Stimulated activated CD8-positive, alpha-beta memory T cell treated with anti-CD3 and anti-CD28 coated beads, Interleukin-15, amount 100 ng/mL, for 4 hours (primary cell): ENCODE results near the gene ZNF556.

Experiments
- DNase-seq, 2 donors: peaks; one replicate each; pipeline ENCODE4 v3.0.0-alpha.2; 2020; ENCODE audit warnings: low read depth in 2 of 2

Gene ZNF556

DNA sequence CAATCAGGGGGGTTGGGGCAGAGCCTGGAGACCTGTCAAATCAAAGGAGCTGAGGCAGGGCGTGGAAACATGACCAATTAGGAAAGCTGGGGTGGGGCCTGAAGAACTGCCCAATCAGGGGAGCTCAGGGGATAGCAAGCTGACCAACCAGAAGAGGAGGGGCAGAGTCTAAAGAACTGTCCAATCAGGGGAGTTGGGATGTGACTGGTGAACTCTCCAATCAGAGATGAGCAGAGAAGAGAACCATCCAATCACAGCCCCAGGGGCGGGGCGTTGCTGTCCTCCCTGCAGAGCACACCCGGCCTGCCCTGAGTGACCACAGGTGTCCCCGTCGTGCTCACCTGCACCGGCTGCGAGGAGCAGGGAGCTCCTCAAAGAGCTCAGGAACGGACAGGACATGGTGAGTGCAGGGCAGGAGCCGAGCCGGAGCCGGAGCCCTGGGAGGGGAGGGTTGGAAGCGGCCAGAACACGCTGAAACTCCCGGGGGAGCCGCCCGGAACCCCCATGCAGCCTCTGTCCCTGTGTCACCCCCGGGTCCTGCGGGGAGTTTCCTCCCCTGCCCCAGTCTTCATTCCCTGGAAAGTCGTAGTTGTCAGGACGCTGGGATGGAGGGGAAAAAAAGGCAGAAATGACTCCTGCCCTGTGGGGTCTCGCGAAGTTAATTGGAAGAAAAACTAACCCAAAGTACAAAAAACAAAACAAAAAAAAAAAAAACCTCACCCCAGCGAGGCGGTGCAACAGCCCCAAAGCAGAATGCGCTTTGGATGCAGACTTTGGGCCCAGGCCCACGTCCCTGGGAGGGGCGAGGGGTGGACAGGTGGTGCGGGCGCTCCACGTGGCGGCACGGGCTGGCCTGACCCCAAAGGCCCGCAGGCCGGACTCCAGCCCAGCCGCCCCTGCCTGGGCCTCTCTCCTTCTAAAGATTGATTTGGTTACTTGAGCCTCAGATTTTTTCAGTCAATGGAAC is at the start of gene ZNF556:
TSS of gene ZNF556 (plus strand) at position 311 of the 967 bp plus-strand sequence. CDS start at position 398, 87 bp downstream.
- no peak for DNase-seq

DNA sequence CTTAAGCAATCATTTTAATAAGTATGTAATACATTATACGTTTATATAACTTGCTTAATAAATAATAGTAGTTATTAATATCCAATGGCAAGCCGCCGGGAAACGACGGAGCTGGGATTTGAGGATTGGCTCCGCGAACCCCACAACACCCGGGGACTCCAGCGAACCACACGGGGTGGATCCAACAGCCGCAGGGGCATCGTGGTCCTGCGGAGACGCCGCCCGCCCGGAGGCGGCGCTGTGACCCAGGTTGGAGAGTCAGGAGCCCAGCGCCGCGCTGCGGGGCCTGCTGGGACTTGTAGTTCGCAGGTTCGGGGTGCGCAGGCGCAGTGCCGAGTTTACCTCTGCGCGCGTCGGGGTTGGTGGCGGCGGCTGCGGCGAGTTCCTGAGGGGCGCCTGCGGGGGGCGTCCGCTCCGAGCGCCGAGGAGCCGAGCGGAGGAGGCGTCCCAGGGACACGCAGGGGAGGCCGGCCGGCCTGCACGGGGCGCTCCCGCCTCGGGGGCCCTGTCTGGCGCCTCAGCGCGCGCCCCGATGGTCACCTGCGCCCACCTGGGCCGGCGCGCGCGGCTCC is 47.5 kb upstream of the ZNF556 start, which contains the start of gene ZNF554:
TSS of gene ZNF554 (plus strand) at position 329 of the 572 bp plus-strand sequence. CDS start at position 533, 204 bp downstream.
- peak; percentile 93 to 94 for DNase-seq

DNA sequence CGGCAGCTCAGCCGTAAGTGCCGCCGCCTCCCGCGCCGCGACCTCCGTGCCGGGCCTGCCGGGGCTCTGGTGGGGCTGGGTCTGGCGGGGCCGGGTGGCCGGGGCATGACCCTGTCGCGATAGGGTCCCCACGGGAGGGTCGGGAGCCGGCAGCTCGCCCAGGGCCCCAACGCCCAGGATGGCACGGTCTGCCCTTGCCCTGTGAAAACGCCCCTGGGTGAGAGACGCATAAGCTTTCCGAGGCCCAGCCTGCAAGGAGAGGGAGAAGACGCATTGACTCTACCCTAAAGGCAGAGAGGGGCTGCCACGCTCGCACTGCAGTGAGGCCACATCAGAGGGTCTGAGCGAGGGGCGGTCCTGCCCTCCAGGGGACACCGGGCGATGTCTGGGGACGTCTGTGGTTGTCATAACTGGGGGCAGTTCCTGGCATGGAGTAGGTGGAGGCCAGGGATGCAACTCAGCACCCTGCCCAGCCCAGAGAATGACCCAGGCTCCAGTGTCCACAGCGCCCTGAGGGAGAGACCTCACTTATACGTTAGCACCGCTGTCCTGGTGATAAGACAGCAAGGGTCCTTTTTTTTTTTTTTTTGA is 46.9 kb upstream of the ZNF556 start:
- no peak for DNase-seq

DNA sequence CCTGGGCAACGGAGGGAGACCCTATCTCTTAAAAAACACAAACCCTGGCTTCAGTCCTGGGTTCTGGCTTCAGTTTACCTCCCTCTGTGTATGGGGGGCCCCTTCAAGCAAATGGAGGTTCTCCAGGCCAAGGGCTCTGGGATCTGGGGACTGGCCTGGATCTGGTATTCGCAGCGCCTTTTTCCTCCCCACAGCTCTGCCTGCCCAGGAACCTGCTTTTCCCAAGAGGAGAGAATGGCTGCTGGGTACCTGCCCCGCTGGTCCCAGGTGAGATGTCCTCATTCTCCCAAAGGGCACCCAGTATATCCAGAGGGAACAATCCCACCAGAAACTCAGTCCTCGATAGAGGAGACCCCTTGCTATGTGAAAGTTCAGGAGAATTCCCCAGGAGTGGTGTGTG is 44.3 kb upstream of the ZNF556 start:
- no peak for DNase-seq

DNA sequence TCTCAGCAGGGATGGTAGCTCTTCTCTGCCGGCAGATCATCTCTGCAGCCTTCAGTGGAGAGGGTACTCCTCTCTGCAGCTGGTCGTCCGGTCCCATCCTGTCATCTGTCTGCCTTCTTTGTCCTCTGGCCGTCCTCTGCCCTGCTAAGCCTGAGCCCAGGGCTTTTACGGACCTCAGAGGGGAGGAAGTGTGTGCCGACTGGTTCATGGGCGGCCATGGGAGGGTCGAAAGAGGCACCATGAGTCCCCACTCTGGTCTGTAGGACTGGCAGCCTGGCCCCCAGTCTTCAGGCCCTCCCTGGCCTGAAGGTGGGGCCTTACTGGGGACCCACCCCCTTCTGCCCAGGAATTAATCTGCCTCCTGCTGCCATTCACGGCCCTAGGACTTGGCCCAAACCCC is 43.5 kb upstream of the ZNF556 start:
- no peak for DNase-seq

DNA sequence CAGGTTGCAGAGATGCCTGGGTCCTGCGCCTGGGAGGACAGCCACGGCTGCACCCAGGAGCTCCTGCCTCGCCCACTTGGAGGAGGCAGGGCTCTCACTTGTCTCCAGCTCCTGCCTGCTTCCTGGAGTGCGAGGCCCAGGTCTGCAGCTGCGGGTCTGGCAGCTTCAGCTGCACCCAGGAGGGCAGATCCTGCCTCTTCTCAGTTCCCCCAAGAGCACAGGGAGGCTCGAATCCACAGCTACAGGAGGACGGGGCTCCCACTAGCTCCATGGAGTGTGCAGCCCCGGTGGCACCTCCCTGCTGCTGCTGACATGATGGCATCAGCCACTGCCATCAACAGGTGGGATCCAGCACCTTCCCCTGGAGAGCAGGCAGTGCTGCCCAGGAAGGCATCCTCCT is 43.0 kb upstream of the ZNF556 start:
- no peak for DNase-seq

DNA sequence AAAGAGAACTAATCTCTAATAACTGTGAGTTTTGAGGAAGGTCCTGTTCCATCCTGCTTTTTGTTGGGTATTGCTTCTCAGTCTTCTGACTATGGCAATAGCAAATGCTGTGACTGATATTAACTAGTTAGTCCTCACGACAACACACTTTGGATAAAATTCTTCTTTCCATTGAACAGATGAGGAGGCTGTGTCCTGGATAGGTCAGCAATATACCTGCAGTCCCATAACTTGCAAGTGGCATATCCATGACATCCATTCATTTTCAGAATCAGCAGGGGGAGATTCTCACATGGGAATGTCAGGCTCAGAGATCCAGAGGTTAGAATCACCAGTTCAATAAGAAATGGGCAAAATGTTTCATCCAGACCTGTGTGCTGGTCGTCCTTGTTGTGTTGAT is 40.1 kb upstream of the ZNF556 start:
- no peak for DNase-seq

DNA sequence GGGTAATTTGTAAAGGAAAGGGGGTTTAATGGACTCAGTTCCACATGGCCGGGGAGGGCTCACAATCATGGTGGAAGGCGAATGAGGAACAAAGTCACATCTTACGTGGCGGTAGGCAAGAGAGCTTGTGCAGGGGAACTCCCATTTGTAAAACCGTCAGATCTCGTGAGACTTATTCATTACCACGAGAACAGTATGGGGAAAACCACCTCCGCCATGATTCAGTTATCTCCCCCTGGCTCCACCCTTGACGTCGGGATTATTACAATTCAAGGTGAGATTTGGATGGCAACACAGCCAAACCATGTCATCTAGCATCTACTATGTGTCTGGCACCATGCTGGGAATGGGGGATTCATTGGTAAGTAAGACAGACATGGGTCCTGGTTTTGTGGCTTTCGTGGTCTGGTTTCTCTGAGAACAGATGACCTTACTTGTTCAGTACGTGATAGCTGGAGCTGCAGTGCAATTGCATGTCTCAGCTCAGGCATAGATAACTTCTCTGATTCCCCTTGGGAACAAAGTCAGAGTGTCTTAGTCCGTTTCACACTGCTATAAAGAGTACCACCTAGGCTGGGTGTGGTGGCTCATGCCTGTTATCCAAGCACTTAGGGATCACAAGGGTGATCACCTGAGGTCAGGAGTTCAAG is 39.2 kb upstream of the ZNF556 start:
- DNase-seq, result no peak

DNA sequence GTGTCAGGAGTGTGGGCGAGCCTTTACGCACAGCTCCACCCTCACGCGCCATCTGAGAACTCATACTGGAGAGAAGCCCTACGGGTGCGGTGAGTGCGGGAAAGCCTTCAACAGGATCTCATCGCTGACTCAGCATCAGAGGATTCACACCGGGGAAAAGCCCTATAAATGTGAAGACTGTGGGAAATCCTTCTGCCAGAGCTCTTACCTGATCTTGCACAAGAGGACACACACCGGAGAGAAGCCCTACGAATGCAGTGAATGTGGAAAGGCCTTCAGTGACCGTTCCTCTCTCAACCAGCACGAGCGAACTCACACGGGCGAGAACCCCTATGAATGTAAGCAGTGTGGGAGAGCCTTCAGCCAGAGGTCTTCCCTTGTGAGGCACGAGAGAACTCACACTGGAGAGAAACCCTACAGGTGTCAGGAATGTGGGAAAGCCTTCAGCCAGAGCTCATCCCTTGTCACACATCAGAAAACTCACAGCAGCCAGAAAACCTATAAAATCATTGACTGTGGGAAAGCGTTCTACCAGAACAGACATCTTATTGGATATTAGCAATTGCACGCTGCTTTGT is 32.8 kb upstream of the ZNF556 start:
- DNase-seq, result no peak

DNA sequence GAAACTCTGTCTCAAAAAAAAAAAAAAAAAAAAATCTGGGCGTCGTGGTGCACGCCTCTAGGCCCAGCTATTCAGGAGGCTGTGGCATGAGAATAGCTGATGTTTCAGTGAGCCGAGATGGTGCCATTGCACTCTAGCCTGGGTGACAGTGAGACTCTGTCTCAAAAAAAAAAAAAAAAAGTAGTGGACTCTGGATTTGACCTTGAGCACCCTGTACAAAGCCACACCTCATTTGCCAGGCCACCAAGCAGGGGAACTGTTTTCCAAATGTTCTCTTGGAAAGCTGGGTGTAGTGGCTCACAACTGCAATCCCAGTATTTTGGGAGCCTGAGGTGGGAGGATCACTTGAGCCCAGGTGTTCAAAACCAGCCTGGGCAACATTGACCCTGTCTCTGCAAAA is 29.7 kb upstream of the ZNF556 start:
- no peak for DNase-seq

DNA sequence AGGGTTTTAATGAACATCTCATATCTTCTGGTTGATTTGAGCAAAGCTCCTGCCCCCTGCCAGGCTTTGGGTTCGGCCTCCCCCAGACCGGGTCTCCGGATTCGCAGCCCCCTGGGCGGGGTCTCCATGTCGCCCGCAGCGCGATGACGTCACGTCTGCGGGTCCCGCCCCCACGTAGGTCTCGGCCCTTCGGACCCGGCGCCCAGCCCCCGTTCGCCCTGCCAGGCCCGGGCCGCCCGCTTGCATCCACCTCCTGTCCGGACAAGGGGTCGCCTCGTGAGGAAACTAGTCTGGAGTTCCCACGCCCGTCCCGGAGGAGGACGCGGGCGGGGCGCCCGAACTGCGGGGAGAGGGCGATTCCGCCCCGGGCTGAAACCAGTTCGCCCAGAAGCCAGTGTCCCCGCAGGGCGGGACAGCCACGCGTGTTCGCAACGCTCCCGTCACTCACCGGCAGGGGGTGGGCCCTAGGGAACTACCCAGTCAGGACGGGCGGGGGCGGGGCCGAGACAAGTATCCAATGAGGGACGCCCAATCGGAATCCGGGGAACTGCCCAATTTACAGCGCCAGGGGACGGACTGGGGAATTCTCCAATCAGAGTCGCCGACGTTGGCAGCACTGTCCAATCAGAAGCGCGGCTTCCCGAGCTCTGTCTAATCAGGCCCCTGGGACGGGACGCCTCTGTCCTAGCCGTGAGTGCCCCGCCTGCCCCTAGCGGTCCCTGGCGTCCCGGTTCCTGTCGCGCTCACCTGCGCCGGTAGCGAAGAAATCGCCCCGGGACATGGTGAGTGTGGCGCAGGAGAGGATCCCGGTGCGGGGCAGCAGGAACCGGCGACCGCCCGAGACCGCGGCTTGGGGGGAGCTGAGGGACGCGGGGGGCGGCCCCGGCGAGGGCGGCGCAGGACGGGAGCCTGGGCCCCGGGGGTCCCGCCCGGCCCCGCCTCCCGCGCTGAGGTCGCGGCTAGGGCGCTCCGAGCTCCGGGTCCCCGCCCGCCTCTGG is 26.0 kb upstream of the ZNF556 start, which contains the start of gene ZNF555:
TSS of gene ZNF555 (plus strand) at position 682 of the 998 bp plus-strand sequence. CDS start at position 780, 98 bp downstream.
- DNase-seq, result peak; percentile 96 to 99

DNA sequence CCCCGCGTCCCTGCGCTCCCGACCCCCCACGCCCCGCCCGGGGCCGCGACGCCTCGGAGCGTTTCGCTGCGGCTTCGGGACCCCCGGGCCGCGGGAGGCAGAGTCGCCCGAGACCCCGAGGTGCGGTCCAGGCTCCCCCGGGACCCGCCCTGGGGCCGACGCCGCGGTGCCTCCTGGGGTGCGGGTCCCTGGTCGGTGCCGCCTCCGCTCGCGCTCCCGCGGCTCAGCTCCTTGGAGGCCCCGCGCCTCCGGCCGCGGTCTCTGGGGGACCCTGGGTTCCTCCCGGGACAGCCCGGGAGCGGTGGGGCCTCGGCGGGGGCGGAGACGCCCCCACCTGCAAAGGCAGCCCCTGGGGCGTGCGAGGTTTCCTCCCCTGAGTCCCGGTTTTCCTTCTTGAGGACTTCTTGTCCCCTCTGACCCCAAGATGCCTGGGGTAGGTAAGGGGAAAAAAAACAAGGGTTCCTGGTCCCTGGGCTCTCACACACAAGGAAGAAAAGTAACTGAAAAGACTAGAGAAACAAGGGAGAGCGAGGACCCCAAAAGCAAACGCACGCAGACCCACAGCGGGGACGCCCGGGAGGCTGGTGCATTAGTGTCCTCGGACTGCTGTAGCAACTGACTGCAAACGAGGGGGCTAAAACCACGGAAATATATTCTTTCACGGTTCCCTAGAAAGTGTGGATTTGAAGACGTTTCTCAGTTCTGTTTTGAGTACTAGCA is 25.1 kb upstream of the ZNF556 start:
- no peak for DNase-seq

DNA sequence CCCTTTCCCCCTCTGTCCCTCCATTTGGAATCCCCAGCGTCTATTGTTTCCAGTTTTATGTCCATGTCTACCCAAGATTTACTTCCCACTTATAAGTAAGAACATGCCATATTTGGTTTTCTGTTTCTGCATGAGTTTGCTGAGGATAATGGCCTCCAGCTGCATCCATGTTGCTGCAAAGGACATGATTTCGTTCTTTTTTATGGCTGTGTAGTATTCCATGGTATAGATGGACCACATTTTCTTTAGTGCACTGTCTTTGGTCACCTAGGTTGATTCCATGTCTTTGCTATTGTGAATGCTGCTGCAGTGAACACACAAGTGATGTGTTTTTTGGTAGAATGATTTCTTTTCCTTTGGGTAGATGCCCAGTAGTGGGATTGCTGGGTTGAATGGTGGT is 22.0 kb upstream of the ZNF556 start:
- DNase-seq, result no peak

DNA sequence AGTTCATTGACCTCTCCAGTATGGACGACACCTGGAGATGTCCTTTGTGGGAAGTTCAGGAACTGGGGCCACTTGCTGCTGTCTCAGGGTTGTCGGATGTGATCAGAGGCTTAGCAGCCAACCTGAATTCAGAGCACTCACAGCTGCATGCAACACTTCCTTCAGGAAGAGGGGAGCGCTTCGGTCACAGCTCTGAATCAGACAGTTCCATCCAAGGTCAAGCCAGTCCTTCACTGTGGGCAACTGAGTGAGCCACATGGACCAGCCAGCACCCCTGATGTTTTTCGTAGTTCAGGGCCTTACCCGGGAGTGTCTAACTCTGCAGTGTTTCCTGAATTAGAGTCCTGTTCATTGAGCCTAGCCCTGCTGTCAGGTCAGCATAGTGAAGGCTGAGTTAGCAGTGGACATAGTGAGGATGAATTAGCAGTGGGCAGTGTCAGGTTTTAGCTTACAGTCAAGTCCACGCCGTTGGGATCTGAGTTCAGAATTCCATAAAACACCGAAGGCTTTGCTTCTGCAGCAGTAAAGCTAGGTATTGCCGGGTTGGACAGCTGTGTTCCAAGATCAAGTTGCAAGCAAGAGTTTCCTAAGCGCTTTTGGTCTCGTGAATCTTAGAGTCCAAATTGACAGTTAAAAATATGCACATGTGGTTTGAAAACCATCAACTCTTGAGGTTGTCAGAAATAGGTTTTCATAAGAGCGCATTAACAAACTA is 20.8 kb upstream of the ZNF556 start:
- DNase-seq, result no peak

DNA sequence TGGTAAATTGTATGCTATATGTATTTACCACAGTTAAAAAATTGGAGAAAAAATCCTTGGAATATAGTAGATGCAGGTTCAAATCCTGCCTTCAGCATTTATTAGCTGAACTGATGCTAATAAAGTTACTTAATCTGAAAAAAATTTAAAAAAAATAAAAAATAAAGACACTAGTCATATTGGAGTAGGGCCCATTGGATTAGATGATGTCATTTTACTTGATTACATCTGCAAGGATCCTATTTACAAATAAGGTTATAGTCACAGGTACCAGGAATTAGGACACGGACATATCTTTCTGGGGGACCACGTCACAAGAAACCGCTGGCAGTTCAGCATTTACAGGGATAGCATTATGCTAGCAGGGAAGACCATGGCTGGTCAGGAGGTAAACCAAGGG is 19.6 kb upstream of the ZNF556 start:
- no peak for DNase-seq

DNA sequence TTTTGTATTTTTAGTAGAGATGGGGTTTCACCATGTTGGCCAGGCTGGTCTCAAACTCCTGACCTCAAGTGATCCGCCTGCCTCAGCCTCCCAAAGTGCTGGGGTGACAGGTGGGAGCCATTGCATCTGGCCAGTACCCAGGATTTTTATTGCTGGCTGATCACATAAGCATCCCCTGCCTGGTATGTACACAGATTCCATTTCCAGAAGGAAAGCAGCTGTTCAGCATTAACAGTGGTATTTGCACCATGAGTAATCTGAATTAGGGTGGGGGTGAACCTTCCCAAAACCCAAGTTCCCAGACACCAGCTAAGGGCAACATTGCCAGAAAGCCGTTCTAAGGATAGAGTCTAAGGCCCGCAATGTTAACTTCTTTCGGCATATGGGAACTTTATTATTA is 18.5 kb upstream of the ZNF556 start:
- no peak for DNase-seq

DNA sequence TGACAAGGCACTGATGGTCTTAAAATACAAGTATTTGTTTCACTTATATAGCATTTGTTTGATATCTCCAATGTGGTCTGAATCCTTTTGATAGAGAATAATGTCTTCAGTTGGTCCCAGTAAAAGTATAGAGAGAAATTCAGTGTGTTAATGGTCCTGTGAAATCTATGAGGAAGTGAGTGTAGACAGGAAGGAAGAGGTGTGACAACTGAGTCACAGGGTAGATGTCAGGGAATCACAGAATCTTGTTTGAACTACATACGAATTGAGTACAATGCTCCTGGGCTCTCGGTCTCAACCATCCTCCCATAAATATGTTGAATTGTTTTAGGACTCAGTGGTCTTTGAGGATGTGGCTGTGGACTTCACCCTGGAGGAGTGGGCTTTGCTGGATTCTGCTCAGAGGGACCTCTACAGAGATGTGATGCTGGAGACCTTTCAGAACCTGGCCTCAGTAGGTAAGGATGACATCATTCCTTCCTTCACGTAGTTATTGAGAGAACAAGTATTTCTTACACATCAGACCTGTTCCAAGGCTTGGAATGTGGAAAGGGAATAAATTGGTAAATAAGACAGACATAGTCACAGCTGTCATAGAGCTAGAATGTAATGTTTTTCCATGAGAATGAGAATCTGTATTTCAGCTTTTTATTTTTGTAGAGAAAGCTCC is 16.7 kb upstream of the ZNF556 start:
- DNase-seq, result no peak

DNA sequence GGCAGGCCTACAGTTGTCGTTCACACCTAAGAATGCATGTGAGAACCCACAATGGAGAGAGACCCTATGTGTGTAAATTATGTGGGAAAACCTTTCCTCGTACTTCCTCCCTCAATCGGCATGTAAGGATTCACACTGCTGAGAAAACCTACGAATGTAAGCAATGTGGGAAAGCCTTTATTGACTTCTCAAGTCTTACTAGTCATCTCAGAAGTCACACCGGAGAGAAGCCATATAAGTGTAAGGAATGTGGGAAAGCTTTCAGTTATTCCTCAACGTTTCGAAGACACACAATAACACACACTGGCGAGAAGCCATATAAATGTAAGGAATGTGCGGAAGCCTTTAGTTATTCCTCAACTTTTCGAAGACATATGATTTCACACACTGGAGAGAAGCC is 14.5 kb upstream of the ZNF556 start:
- no peak for DNase-seq
